Caki2 (cell line): ENCODE data around the gene ZFP1. TPM values are rescaled to one million over a fixed set of nuclear protein-coding genes. Genes with fewer than 3 reads are reported as not detected.
A peak's percentile ranks its signal among the peaks of the same experiment; 100 is the strongest.
"Not testable (repeated sequence)": the region's sequence is repeated elsewhere in the genome, so short reads cannot be mapped to it uniquely, and the experiment has no call there.

ENCODE experiments used
- DNase-seq: peaks from one replicate; pipeline ENCODE4 v3.0.0-alpha.2; 2015; ENCODE audit warnings: low read depth
- in situ Hi-C: cut with HindIII; loops from 2 replicates; pipeline ENCODE4 v1.10.0; 2016; ENCODE audit warnings: low sequenced_read_pairs, low pct_unique_long_range_greater_than_20kb, mixed read lengths
- total RNA-seq: library from RNA; depleted of rRNA; stranded (reverse); fragments of >200 nt; shearing (Covaris generic); gene quantifications from 2 replicates; pipeline ENCODE4 v1.2.3, GENCODE V29; 2014; ENCODE audit warnings: low replicate concordance

The ZFP1 gene
- total RNA-seq, 1 experiment from 2014 or later, result 14.4 TPM

GRCh38 chr16:75111961-75112733 lies 36.2 kb upstream of the ZFP1 start:
- DNase-seq, result no peak
- in situ Hi-C loops, result no loop called here

GRCh38 chr16:75112734-75113491 lies 35.4 kb upstream of the ZFP1 start:
- in situ Hi-C loops, result no loop called here
- DNase-seq, result no peak

GRCh38 chr16:75113541-75114121 lies 34.7 kb upstream of the ZFP1 start:
- DNase-seq, result no peak

GRCh38 chr16:75114179-75114945 lies 34.0 kb upstream of the ZFP1 start:
- DNase-seq, result no peak
- in situ Hi-C loops, result no loop called here

More at GRCh38 chr16:75113541-75114121, 34.7 kb upstream of the ZFP1 start:
- in situ Hi-C loops, result no loop called here

GRCh38 chr16:75114946-75115825 lies 33.1 kb upstream of the ZFP1 start:
- DNase-seq, result no peak
- in situ Hi-C loops, result no loop called here

- DNase-seq, result peak; percentile 41
- in situ Hi-C loops, result no loop called here
These were observed 32.0 kb upstream of the ZFP1 start, which contains the start of gene LDHD for GRCh38 chr16:75116081-75116910. Gene LDHD (minus strand): TSS chr16:75116780. CDS start chr16:75116720, 60 bp downstream.

GRCh38 chr16:75116911-75117245 lies 31.4 kb upstream of the ZFP1 start:
- no peak for DNase-seq
- in situ Hi-C loops, result no loop called here

- no peak for DNase-seq
These were observed 29.3 kb upstream of the ZFP1 start for GRCh38 chr16:75118943-75119539.

GRCh38 chr16:75120253-75120652 lies 28.1 kb upstream of the ZFP1 start:
- in situ Hi-C loops, result no loop called here
- DNase-seq, result no peak

More at GRCh38 chr16:75118943-75119539, 29.3 kb upstream of the ZFP1 start:
- in situ Hi-C loops, result no loop called here

GRCh38 chr16:75121949-75122568 lies 26.3 kb upstream of the ZFP1 start:
- in situ Hi-C loops, result no loop called here
- DNase-seq, result no peak

- in situ Hi-C loops, result no loop called here
- DNase-seq, result no peak
These were observed 25.7 kb upstream of the ZFP1 start for GRCh38 chr16:75122609-75123008.

- no peak for DNase-seq
- in situ Hi-C loops, result no loop called here
These were observed 20.5 kb upstream of the ZFP1 start for GRCh38 chr16:75127713-75128415.

GRCh38 chr16:75129421-75130149 lies 18.7 kb upstream of the ZFP1 start:
- DNase-seq, result peak; percentile 31
- in situ Hi-C loops, result not testable (repeated sequence)

- in situ Hi-C loops, result no loop called here
- DNase-seq, result no peak
These were observed 18.1 kb upstream of the ZFP1 start for GRCh38 chr16:75130150-75130771.

GRCh38 chr16:75131081-75131480 lies 17.2 kb upstream of the ZFP1 start:
- no peak for DNase-seq
- in situ Hi-C loops, result no loop called here
